ENCODE results near the gene SMIM15.
A peak's percentile ranks its signal among the peaks of the same experiment; 100 is the strongest.

SMIM15 gene

DNA sequence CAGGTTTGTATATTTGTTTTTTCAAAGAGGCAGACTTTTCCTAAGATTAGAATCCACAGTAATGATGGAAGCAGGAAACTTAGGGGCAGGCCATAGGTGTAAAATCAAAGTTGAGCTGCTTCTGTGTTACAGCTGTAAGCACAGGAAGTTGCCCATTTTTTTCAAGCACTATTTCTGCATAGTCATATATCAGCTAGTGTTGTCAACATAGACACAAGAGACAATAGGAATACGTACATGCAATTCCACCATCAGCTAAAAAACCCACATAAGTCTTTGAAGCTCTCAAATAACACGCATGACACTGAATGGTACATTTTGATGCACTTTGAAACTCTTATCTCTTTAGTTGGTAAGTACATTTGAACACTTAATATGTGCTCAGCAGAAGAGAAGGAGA is 20.2 kb upstream of the SMIM15 start:
- DNase-seq (ENCODE audit: low read depth, low spot score): no peak
- Histone ChIP-seq H3K27me3 (ENCODE audit: control insufficient read depth, insufficient read depth, low read length) (no peaks in the 10 kb centered on the region), H3K27ac (ENCODE audit: low read length) (no peak overlapping the region), H3K4me3 (ENCODE audit: low read length) (no peak overlapping the region), H3K36me3 (ENCODE audit: control insufficient read depth, insufficient read depth, low read length) (no peaks in the 10 kb centered on the region), H3K4me1 (ENCODE audit: control insufficient read depth, insufficient read depth, low read length) (no peaks in the 10 kb centered on the region), H3K9me3 (ENCODE audit: control insufficient read depth, insufficient read depth, low read length) (no peaks in the 10 kb centered on the region)
- WGBS (ENCODE audit: insufficient coverage, insufficient read length): no CpG with 5 or more reads among the region's 2 CpGs

DNA sequence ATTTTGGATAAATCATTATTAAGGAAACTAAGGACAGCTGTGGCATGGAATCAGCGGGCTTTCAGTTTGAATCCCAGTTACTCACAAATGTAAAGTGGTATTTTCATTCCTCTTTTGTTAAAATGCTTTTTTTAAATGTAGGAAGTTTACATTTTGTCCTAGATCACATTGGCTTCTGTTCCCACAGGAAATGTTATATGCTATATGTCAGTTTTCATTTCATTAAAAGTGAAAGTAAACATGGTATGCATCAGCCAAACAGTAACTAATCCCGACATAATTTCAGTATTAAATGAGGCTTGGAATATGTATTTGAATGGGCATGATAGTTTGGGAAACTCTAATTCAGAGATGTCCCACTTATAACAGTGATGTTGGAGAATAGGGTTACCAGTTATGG is 18.6 kb upstream of the SMIM15 start:
- Histone ChIP-seq H3K9me3 (ENCODE audit: control insufficient read depth, insufficient read depth, low read length) (no peaks in the 10 kb centered on the region), H3K27ac (ENCODE audit: low read length) (no peak overlapping the region), H3K27me3 (ENCODE audit: control insufficient read depth, insufficient read depth, low read length) (no peaks in the 10 kb centered on the region), H3K4me3 (ENCODE audit: low read length) (no peak overlapping the region), H3K36me3 (ENCODE audit: control insufficient read depth, insufficient read depth, low read length) (no peaks in the 10 kb centered on the region), H3K4me1 (ENCODE audit: control insufficient read depth, insufficient read depth, low read length) (no peaks in the 10 kb centered on the region)
- WGBS (ENCODE audit: insufficient coverage, insufficient read length): no CpG with 5 or more reads among the region's 2 CpGs
- no peak for DNase-seq (ENCODE audit: low read depth, low spot score)

DNA sequence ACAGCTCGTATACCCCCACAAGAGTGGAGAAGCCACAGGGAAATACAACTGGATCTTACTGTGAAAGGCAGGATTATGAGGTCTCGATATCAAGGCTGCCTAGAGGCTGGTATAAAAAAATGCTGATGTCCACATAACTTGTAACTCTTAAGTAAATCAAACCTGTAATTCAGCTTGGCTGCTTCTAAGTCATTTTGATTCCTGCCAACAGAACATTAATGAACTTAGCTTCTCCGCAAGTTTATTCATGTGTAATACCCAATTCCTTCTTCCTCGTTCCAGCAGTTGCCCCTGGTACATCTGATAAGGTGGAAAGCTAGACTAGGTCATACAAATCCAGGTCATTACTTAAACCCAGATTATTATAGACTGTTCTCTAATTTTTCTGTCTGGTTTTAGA is 16.4 kb upstream of the SMIM15 start:
- Histone ChIP-seq H3K4me1 (ENCODE audit: control insufficient read depth, insufficient read depth, low read length) (peaks cover 1% of the 10 kb centered on the region; the same call in 1 of the 2 replicates), H3K36me3 (ENCODE audit: control insufficient read depth, insufficient read depth, low read length) (no peaks in the 10 kb centered on the region), H3K4me3 (ENCODE audit: low read length) (no peak overlapping the region), H3K27ac (ENCODE audit: low read length) (no peak overlapping the region), H3K27me3 (ENCODE audit: control insufficient read depth, insufficient read depth, low read length) (no peaks in the 10 kb centered on the region), H3K9me3 (ENCODE audit: control insufficient read depth, insufficient read depth, low read length) (no peaks in the 10 kb centered on the region)
- WGBS (ENCODE audit: insufficient coverage, insufficient read length): no CpG with 5 or more reads among the region's 4 CpGs
- no peak for DNase-seq (ENCODE audit: low read depth, low spot score)

DNA sequence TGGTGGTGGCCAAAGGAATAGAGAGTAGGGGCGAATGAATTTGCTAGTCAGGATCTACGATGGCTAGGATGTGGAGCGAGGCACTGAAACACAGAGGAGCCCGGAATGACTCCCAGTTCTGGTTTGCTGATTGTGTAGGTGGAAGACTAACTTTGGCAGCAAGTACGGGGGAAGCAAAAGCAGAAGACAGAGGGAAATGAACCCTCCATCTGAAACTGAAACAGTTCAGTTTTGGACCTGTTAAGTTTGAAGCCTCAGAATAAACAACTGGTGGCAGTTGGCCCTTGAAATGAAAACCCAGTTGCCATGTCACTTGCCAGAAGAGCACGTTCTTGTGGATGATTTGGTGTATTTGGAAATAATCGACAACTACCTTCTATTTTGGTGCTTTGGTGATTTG is 15.4 kb upstream of the SMIM15 start:
- Histone ChIP-seq H3K9me3 (ENCODE audit: control insufficient read depth, insufficient read depth, low read length) (no peaks in the 10 kb centered on the region), H3K27me3 (ENCODE audit: control insufficient read depth, insufficient read depth, low read length) (no peaks in the 10 kb centered on the region), H3K27ac (ENCODE audit: low read length) (no peak overlapping the region), H3K4me3 (ENCODE audit: low read length) (no peak overlapping the region), H3K4me1 (ENCODE audit: control insufficient read depth, insufficient read depth, low read length) (peaks cover 1% of the 10 kb centered on the region; the same call in 1 of the 2 replicates), H3K36me3 (ENCODE audit: control insufficient read depth, insufficient read depth, low read length) (no peaks in the 10 kb centered on the region)
- no CpG with 5 or more reads among the region's 7 CpGs for WGBS (ENCODE audit: insufficient coverage, insufficient read length)
- DNase-seq (ENCODE audit: low read depth, low spot score): no peak

DNA sequence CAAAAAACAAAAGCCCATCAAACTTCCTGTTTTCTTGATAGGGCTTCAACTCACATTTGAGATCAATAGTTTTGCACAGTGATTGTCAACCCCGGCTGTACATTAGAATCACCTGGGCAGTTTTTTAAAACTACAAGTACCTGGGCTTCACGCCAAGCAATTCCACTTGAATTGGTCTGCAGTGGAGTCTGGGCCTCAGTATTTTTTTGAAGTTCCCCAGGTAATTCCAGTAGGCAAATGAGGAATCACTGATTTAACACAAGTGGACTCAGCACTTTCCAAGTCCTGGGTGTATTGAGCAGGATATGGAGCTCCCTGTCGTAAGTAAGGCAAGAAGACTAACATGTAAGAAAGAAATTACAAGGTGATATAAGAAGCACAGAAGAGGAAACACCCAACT is 14.8 kb upstream of the SMIM15 start:
- H3K4me1 ChIP-seq (ENCODE audit: control insufficient read depth, insufficient read depth, low read length): peaks cover 1% of the 10 kb centered on the region; the same call in 1 of the 2 replicates
- WGBS (ENCODE audit: insufficient coverage, insufficient read length): no CpG with 5 or more reads among the region's 3 CpGs
- H3K27me3 ChIP-seq (ENCODE audit: control insufficient read depth, insufficient read depth, low read length): no peaks in the 10 kb centered on the region
- no peak overlapping the region for H3K27ac ChIP-seq (ENCODE audit: low read length)
- no peak for DNase-seq (ENCODE audit: low read depth, low spot score)
- H3K4me3 ChIP-seq (ENCODE audit: low read length): no peak overlapping the region
- no peaks in the 10 kb centered on the region for H3K36me3 ChIP-seq (ENCODE audit: control insufficient read depth, insufficient read depth, low read length)
- no peaks in the 10 kb centered on the region for H3K9me3 ChIP-seq (ENCODE audit: control insufficient read depth, insufficient read depth, low read length)

DNA sequence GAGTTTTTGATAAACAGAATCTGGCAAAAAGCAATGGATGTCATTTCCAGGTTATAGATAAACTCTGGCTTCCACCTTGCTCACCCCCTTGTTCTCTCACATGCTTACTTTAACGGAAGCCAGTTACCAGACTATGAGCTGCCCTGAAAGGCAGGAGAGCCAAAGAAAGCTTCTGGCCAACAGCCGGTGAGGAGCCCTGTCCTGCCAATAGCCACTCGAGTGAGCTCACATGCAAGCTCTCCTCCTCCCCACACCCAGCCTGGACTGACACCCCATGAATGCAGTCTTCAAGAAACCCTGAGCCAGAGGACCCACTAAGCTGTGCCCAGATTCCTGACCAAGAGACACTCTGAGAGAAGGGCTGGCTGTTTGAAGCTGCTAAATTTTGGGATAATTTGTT is 14.4 kb upstream of the SMIM15 start:
- Histone ChIP-seq H3K4me1 (ENCODE audit: control insufficient read depth, insufficient read depth, low read length) (peaks cover 1% of the 10 kb centered on the region; the same call in 1 of the 2 replicates), H3K4me3 (ENCODE audit: low read length) (no peak overlapping the region), H3K9me3 (ENCODE audit: control insufficient read depth, insufficient read depth, low read length) (no peaks in the 10 kb centered on the region), H3K36me3 (ENCODE audit: control insufficient read depth, insufficient read depth, low read length) (no peaks in the 10 kb centered on the region), H3K27me3 (ENCODE audit: control insufficient read depth, insufficient read depth, low read length) (no peaks in the 10 kb centered on the region), H3K27ac (ENCODE audit: low read length) (no peak overlapping the region)
- no CpG with 5 or more reads among the region's 3 CpGs for WGBS (ENCODE audit: insufficient coverage, insufficient read length)
- no peak for DNase-seq (ENCODE audit: low read depth, low spot score)

DNA sequence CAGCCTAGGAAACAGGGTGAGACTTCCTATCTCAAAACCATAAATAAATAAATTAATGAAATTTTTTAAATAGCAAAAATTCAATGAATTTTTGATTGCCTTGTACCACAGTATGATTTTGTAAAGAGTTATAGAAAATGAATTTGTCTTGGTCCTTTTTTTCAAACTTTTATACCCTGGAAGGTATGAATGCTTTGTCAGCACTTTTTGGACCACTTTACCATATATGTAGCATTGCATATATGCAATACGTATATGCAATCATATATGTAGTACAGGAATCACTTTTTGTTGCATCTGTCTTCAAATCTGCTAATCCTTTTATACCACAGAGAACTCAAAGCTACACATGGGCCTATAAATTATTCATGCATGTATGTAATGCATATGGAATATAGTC is 9.2 kb upstream of the SMIM15 start:
- Histone ChIP-seq H3K27ac (ENCODE audit: low read length) (no peak overlapping the region), H3K36me3 (ENCODE audit: control insufficient read depth, insufficient read depth, low read length) (no peaks in the 10 kb centered on the region), H3K9me3 (ENCODE audit: control insufficient read depth, insufficient read depth, low read length) (no peaks in the 10 kb centered on the region), H3K4me3 (ENCODE audit: low read length) (no peak overlapping the region), H3K4me1 (ENCODE audit: control insufficient read depth, insufficient read depth, low read length) (peaks cover 1% of the 10 kb centered on the region; the same call in 1 of the 2 replicates), H3K27me3 (ENCODE audit: control insufficient read depth, insufficient read depth, low read length) (no peaks in the 10 kb centered on the region)
- DNase-seq (ENCODE audit: low read depth, low spot score): no peak
- WGBS (ENCODE audit: insufficient coverage, insufficient read length): no CpG with 5 or more reads among the region's 1 CpG

DNA sequence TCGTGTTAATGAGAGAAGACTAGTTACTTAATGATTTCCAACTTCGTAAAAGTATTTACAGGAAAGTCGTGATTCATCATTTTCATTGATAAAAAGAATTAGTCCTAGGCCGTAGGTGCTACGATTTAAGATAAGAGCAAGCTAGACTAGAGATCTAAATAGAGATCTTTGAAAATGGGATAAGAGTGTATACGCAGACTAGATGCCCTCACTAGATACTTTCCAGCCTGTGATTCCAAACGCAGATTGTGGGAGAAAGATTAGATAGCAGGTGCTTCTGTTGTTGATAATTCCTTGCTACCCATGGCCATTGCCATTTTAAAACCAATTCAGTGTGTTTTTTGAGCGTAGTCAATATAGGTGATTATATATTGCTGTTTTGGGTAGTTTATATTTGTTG is 6.7 kb upstream of the SMIM15 start:
- DNase-seq (ENCODE audit: low read depth, low spot score): no peak
- H3K4me3 ChIP-seq (ENCODE audit: low read length): no peak overlapping the region
- 100% methylated on average over 3 of the region's 8 CpGs for WGBS (ENCODE audit: insufficient coverage, insufficient read length)

DNA sequence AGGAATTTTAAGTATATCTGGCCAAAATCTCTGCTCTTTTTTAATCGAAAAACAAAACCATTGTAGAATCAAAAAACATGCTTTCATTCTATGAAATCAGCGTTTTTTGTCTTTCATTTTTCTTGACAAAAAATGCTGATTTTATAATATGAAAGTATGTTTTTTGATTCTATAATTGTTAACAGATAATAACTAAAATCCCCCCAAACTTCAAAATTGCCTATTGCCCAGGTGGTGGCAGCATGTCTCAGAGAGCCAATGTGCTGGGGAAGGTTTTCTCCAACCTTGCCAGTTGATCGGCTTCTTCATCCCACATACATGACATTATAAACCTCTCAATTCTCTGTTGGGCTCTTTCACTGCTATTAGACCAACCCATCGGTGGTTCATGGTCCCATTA is 5.1 kb upstream of the SMIM15 start:
- no peaks in the 10 kb centered on the region for H3K27me3 ChIP-seq (ENCODE audit: control insufficient read depth, insufficient read depth, low read length)
- no peaks in the 10 kb centered on the region for H3K4me1 ChIP-seq (ENCODE audit: control insufficient read depth, insufficient read depth, low read length)
- no CpG with 5 or more reads among the region's 4 CpGs for WGBS (ENCODE audit: insufficient coverage, insufficient read length)
- no peak overlapping the region for H3K4me3 ChIP-seq (ENCODE audit: low read length)
- no peaks in the 10 kb centered on the region for H3K36me3 ChIP-seq (ENCODE audit: control insufficient read depth, insufficient read depth, low read length)
- no peaks in the 10 kb centered on the region for H3K9me3 ChIP-seq (ENCODE audit: control insufficient read depth, insufficient read depth, low read length)
- H3K27ac ChIP-seq (ENCODE audit: low read length): no peak overlapping the region
- DNase-seq (ENCODE audit: low read depth, low spot score): no peak

More for the DNA sequence above, 6.7 kb upstream of the SMIM15 start:
- H3K27ac ChIP-seq (ENCODE audit: low read length): no peak overlapping the region
- no peaks in the 10 kb centered on the region for H3K36me3 ChIP-seq (ENCODE audit: control insufficient read depth, insufficient read depth, low read length)
- no peaks in the 10 kb centered on the region for H3K27me3 ChIP-seq (ENCODE audit: control insufficient read depth, insufficient read depth, low read length)
- no peaks in the 10 kb centered on the region for H3K4me1 ChIP-seq (ENCODE audit: control insufficient read depth, insufficient read depth, low read length)
- no peaks in the 10 kb centered on the region for H3K9me3 ChIP-seq (ENCODE audit: control insufficient read depth, insufficient read depth, low read length)

DNA sequence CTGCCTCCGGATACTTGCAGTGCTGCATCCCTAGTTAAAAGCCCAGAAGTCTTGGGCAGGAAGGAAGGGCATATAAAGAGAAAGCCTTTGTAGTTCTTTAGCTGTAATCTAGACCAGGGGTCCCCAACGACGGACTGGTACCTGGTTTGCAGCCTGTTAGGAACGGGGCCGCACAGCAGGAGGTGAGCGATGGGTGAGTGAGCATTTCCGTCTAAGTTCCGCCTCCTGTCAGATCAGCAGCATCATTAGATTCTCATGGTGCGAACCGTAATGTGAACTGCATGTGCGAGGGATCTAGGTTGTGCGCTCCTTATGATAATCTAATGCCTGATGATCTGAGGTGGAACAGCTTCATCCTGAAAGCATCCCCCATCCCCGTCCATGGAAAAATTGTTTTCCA is 1.6 kb upstream of the SMIM15 start:
- no peaks in the 10 kb centered on the region for H3K4me1 ChIP-seq (ENCODE audit: control insufficient read depth, insufficient read depth, low read length)
- DNase-seq (ENCODE audit: low read depth, low spot score): no peak
- no peaks in the 10 kb centered on the region for H3K9me3 ChIP-seq (ENCODE audit: control insufficient read depth, insufficient read depth, low read length)
- H3K36me3 ChIP-seq (ENCODE audit: control insufficient read depth, insufficient read depth, low read length): no peaks in the 10 kb centered on the region
- no peak overlapping the region for H3K4me3 ChIP-seq (ENCODE audit: low read length)
- no peak overlapping the region for H3K27ac ChIP-seq (ENCODE audit: low read length)
- WGBS (ENCODE audit: insufficient coverage, insufficient read length): no CpG with 5 or more reads among the region's 13 CpGs
- no peaks in the 10 kb centered on the region for H3K27me3 ChIP-seq (ENCODE audit: control insufficient read depth, insufficient read depth, low read length)

DNA sequence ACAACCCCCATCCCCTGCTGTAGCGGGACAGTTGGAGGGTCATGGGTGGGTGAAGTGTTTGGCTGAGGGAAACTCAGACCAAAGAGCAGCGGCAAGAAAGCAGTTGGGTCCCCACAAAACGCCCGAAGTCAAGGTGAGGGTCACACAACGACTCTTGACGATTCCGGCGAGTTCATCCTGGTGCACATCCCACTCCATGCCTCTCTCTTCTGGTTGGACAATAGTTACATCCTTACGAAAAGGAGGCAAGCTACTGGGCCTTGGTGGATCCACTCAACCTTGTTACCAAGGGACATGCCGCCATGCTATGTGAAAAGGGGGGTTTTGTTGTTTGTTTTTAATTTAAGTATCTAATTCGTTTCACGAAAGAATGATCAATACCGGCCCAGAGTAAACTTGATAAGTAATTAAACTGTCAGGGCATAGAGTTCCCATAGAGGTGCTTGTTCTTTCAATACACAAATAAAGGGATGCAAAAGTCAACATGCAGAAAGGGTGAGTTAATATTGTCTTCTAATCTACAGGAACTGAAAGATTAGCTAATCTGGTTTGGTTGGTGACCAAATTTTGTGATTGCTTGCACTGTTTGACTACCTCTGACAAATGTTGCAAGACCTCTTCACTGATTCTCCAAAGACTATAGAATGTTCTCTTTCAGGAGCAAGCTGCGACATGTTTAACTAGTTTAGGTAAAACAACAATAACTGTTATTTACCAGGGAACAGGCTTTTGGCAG is 732 bp upstream of the SMIM15 start:
- no peak for DNase-seq (ENCODE audit: low read depth, low spot score)
- no peaks in the 10 kb centered on the region for H3K27me3 ChIP-seq (ENCODE audit: control insufficient read depth, insufficient read depth, low read length)
- peak overlapping the region; percentile 96 for H3K4me3 ChIP-seq (ENCODE audit: low read length)
- no peaks in the 10 kb centered on the region for H3K9me3 ChIP-seq (ENCODE audit: control insufficient read depth, insufficient read depth, low read length)
- WGBS (ENCODE audit: insufficient coverage, insufficient read length): no CpG with 5 or more reads among the region's 14 CpGs
- H3K36me3 ChIP-seq (ENCODE audit: control insufficient read depth, insufficient read depth, low read length): no peaks in the 10 kb centered on the region
- no peaks in the 10 kb centered on the region for H3K4me1 ChIP-seq (ENCODE audit: control insufficient read depth, insufficient read depth, low read length)
- no peak overlapping the region for H3K27ac ChIP-seq (ENCODE audit: low read length)

All from iPS DF 6.9 (cell line).